T-helper 2 cell treated with Interferon-gamma antibody and Interleukin-4, amounts not matched to agents 100 ng/mL and 5 ng/mL, for 36 hours (primary cell): ENCODE results near the gene CFAP92. TPM values are rescaled to one million over a fixed set of nuclear protein-coding genes. Genes with fewer than 3 reads are reported as not detected.

Experiments used
- intact Hi-C: fragments of 100-400 bp; cut with micrococcal nuclease; formaldehyde crosslinking; loops from one replicate; pipeline ENCODE4 v1.15.1; 2023
- total RNA-seq: library from RNA; stranded (reverse); gene quantifications from 2 replicates; pipeline ENCODE4 v1.2.3, GENCODE V29; 2022

CFAP92 gene
- total RNA-seq, 1 donor from 2014 or later, result not detected

- intact Hi-C loops, result loop anchor here (2.0 kb wide), 3 partner anchors 23 to 373 kb away; partner anchors contain the start of gene CFAP92
These were observed 32.0 kb upstream of the CFAP92 start for GRCh38 chr3:129025691-129026435.

GRCh38 chr3:129025108-129025507 lies 31.2 kb upstream of the CFAP92 start:
- intact Hi-C loops, result no loop called here

GRCh38 chr3:129023909-129024308 lies 30.0 kb upstream of the CFAP92 start:
- intact Hi-C loops, result no loop called here

- intact Hi-C loops, result no loop called here
These were observed 29.1 kb upstream of the CFAP92 start for GRCh38 chr3:129023008-129023358.

GRCh38 chr3:129022114-129023007 lies 28.5 kb upstream of the CFAP92 start:
- intact Hi-C loops, result no loop called here

DNA sequence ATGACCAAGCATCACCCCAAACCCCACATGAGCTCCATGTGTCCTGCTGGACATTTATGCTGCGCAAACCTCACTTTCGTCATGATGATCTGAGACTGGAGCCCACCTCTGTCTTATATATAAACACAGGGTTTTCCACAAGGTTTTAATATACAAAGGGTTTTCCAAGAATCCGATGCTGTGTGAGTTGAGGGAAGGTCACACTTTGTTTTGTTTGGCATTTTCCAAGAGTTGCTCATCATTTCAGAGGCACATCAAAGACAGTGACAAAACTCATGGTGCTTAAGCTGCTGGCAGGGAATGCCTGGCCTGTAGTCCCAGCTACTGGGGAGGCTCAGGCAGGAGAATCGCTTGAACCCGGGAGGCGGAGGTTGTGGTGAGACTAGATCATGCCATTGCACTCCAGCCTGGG lies 27.3 kb upstream of the CFAP92 start:
- intact Hi-C loops, result no loop called here

DNA sequence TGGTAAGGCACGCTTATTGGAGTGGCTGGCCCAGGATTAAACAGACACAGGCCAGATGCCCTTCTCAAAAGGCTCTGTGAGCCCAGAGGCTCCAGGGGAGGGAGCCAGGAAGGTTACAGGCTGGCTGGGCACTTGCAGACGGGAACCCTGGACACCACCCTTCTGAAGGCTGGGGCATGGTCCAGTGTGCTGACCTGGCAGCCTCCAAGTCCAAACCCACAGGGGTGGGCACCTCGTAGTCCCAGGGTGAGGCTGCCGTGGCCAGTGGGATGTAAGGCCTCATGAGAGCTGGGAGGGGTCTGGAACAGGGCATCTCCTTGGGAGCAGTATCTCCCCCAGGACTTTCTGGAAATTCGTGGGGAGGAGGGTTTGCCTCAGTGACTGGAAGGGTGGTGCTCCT lies 26.8 kb upstream of the CFAP92 start:
- intact Hi-C loops, result no loop called here

- intact Hi-C loops, result no loop called here
These were observed 25.4 kb upstream of the CFAP92 start for GRCh38 chr3:129019266-129019665.

- intact Hi-C loops, result no loop called here
These were observed 24.9 kb upstream of the CFAP92 start for GRCh38 chr3:129018751-129019150.

DNA sequence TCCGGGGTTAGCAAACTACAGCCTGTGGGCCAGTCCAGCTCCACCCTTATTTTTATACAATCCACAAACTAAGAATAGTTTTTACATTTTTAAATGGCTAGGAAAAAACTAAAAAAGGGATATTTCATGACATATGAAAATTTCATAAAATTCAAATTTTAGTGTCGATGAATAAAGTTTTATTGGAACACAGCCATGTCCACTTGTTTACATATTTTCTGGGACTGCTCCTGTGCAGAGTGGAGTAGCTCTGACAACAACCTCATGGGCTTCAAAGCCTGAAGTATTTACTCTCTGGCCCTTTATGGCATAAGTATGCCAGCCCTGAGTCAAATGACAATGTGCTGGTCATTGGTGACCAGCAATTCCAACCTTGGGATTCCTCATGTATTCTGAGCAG lies 24.4 kb upstream of the CFAP92 start:
- intact Hi-C loops, result no loop called here

GRCh38 chr3:129017484-129017899 lies 23.6 kb upstream of the CFAP92 start:
- intact Hi-C loops, result no loop called here

- intact Hi-C loops, result loop anchor here (1.0 kb wide), 1 partner anchor 10 kb away; no protein-coding TSS in a partner anchor
These were observed 23.0 kb upstream of the CFAP92 start for GRCh38 chr3:129016720-129017483.

DNA sequence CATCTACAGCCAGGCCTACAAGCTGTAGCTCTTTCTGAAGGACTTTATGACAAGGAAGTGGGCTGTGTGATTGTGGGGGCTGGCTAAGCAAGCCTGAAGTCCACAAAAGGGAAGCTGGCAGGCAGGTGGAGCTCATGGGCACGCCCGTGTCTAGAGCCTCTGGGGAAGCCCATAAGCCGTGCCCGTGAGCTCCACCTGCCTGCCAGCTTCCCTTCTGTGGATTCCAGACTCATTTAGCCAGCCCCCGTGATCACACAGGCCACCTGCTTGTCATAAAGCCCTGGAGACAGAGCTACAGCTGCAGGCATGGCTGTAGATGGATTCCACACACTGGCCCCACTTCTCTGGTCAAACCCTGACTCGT lies 22.5 kb upstream of the CFAP92 start:
- intact Hi-C loops, result loop anchor here (1.0 kb wide), 1 partner anchor 11 kb away; no protein-coding TSS in a partner anchor

DNA sequence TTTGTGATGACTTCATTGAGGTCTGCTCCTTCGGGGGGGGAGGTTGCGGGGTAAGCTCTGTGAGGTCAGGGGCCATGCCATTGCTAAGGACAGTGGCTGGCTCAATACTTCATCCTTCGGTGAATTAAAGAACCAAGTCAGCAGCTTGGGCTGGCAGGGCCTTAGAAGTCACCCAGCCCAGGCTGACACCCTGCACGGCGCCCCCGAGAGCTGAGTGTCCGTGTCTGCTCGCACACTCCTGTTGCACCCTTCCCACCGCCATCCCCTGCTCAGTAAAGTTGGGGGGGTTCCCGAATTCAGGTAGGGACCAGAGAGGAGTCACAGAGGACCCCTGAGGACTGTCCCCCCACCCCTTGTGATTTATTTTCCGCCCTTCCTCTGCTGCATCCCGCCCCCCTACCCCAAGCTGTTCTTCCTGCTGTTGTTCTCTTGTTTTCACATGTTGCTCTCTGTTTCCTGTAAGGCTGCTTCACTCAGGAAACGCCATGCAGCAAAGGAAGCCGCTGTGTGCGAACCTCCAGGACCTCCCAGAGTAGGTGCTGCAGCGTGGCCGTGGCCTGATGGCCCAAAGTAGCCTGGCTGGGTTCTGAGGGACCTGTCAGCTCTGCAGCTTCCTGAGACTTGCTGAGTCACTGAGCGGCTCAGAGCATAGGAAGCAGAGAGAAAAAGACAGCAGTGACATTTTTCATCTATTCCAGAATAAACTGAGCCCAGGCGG lies 21.7 kb upstream of the CFAP92 start:
- intact Hi-C loops, result loop anchor here (1.0 kb wide), 1 partner anchor 12 kb away; no protein-coding TSS in a partner anchor

GRCh38 chr3:129014793-129015345 lies 21.0 kb upstream of the CFAP92 start:
- intact Hi-C loops, result no loop called here

GRCh38 chr3:129014148-129014547 lies 20.3 kb upstream of the CFAP92 start:
- intact Hi-C loops, result no loop called here

- intact Hi-C loops, result no loop called here
These were observed 19.6 kb upstream of the CFAP92 start for GRCh38 chr3:129013491-129013891.

DNA sequence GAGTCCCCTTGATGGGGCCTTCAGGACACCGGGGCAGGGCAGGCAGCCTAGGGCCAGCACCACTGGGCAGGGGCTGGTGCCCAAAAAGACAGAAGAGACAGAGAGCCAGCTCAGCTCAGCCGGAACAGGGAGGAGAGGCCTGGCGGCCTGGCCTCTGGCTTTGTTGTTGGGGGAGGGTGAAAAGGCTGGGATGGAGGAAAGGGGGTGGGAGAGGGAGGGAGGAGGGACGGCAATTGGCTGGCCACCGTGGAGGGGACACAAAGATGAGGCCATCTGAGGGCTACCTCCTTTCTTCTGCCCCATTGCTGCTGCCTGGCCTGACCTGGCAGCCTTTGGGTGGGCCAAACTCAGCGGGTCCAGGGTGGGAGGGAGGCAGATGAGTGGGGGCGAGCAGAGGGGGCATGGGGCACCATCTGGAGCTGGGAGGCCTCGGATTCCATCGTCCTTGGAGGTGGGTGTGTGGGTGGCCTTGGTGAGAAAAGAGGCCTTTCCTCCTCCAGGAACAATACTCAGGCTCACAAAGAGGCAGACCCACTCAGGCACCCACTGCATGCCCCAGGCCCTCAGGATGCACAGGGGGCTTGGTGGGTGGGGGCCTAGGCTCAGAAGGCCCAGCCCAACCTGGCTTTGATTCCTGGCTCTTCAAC lies 16.6 kb upstream of the CFAP92 start:
- intact Hi-C loops, result no loop called here

- intact Hi-C loops, result no loop called here
These were observed 15.4 kb upstream of the CFAP92 start for GRCh38 chr3:129009266-129009665.

- intact Hi-C loops, result no loop called here
These were observed 13.9 kb upstream of the CFAP92 start for GRCh38 chr3:129007792-129008191.
